Ishikawa (cell line): Measurements from ENCODE around the gene PTGES2.
A peak's percentile ranks its signal among the peaks of the same experiment; 100 is the strongest.

Source experiments
- CEBPB ChIP-seq: IDR thresholded peaks from 2 replicates; pipeline ENCODE4 v1.6.1; 2012
- CREB1 ChIP-seq: IDR thresholded peaks from 2 replicates; pipeline ENCODE4 v1.6.1; 2012; ENCODE audit warnings: low read depth
- EGR1 ChIP-seq: IDR thresholded peaks from 2 replicates; pipeline ENCODE4 v1.6.1; 2012
- EP300 ChIP-seq: IDR thresholded peaks from 2 replicates; pipeline ENCODE4 v1.6.1; 2012; ENCODE audit warnings: borderline replicate concordance
- FOXM1 ChIP-seq: IDR thresholded peaks from 2 replicates; pipeline ENCODE4 v1.6.1; 2012; ENCODE audit warnings: low read depth, borderline replicate concordance
- MAX ChIP-seq: IDR thresholded peaks from 2 replicates; pipeline ENCODE4 v1.6.1; 2012
- NFIC ChIP-seq: IDR thresholded peaks from 2 replicates; pipeline ENCODE4 v1.6.1; 2012
- RAD21 ChIP-seq: IDR thresholded peaks from 2 replicates; pipeline ENCODE4 v1.6.1; 2012; ENCODE audit warnings: low read depth
- TAF1 ChIP-seq: IDR thresholded peaks from 2 replicates; pipeline ENCODE4 v1.6.1; 2012; ENCODE audit warnings: low read depth, mild to moderate bottlenecking
- TCF12 ChIP-seq: IDR thresholded peaks from 2 replicates; pipeline ENCODE4 v1.6.1; 2012; ENCODE audit warnings: low read depth
- TEAD4 ChIP-seq: IDR thresholded peaks from 2 replicates; pipeline ENCODE4 v1.6.1; 2012
- YY1 ChIP-seq: IDR thresholded peaks from 2 replicates; pipeline ENCODE4 v1.6.1; 2012; ENCODE audit warnings: low read depth
- ZBTB7A ChIP-seq: IDR thresholded peaks from 2 replicates; pipeline ENCODE4 v1.6.1; 2012; ENCODE audit warnings: low read depth
- TF ChIP-seq, protein P1 (sequence below): IDR thresholded peaks from 2 replicates; pipeline ENCODE4 v1.6.1; 2012
- TF ChIP-seq, protein P2 (sequence below): IDR thresholded peaks from 2 replicates; pipeline ENCODE4 v1.6.1; 2012; ENCODE audit warnings: low read depth, mild to moderate bottlenecking

Gene PTGES2

DNA sequence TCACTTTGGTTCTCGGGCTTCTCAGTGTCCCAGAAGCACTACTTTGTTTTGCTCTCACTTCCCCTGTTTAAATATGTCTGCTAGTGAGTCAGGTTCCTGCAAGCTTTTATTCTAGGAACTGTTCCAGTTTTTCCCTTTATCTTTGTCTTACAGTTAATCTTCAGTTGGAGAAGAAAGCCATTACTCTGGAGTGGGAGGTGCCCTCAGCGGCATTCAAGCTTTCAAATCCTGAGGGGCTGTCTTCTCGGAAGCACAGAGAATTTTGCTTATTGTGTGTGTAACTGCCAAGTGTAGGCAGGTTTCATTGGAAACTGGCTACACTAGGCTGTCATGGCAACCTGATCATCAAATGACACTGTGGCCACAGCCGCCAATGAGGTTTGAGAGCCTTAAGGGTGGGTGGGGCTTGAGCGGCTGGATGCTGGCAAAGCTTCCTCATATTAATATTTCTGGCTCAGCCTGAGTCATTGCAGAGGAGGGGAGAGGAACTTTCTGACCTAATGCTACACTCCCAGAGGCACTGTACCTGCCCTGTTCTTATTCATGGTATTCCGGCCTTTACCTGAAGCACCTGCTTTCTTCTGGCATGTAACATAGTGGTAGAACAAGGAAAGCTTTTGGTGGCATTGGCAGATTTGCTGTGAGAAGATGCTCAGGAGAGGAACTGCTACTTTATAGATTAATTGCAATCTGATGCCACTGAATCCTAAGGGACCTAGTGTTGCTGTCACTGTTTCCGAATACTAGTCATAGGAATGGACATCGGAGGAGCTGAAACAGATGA is 33.2 kb downstream of the PTGES2 start:
- TF ChIP-seq CREB1 (peak; percentile 61), MAX (0 out of 2 replicates have a peak, but pooled peaks have one; percentile 25)
- TF ChIP-seq, protein P1, sequence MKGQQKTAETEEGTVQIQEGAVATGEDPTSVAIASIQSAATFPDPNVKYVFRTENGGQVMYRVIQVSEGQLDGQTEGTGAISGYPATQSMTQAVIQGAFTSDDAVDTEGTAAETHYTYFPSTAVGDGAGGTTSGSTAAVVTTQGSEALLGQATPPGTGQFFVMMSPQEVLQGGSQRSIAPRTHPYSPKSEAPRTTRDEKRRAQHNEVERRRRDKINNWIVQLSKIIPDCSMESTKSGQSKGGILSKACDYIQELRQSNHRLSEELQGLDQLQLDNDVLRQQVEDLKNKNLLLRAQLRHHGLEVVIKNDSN, result no peak

- TF ChIP-seq, protein P1, result no peak
- TF ChIP-seq RAD21 (no peak), YY1 (no peak), EGR1 (no peak)
Measured at GRCh38 chr9:128093011-128093410, 34.5 kb downstream of the PTGES2 start.

GRCh38 chr9:128092199-128092977 is 35.1 kb downstream of the PTGES2 start:
- TF ChIP-seq, protein P2, sequence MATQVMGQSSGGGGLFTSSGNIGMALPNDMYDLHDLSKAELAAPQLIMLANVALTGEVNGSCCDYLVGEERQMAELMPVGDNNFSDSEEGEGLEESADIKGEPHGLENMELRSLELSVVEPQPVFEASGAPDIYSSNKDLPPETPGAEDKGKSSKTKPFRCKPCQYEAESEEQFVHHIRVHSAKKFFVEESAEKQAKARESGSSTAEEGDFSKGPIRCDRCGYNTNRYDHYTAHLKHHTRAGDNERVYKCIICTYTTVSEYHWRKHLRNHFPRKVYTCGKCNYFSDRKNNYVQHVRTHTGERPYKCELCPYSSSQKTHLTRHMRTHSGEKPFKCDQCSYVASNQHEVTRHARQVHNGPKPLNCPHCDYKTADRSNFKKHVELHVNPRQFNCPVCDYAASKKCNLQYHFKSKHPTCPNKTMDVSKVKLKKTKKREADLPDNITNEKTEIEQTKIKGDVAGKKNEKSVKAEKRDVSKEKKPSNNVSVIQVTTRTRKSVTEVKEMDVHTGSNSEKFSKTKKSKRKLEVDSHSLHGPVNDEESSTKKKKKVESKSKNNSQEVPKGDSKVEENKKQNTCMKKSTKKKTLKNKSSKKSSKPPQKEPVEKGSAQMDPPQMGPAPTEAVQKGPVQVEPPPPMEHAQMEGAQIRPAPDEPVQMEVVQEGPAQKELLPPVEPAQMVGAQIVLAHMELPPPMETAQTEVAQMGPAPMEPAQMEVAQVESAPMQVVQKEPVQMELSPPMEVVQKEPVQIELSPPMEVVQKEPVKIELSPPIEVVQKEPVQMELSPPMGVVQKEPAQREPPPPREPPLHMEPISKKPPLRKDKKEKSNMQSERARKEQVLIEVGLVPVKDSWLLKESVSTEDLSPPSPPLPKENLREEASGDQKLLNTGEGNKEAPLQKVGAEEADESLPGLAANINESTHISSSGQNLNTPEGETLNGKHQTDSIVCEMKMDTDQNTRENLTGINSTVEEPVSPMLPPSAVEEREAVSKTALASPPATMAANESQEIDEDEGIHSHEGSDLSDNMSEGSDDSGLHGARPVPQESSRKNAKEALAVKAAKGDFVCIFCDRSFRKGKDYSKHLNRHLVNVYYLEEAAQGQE, result no peak
- TF ChIP-seq TCF12 (no peak), NFIC (no peak), ZBTB7A (no peak), FOXM1 (no peak), EP300 (no peak), TAF1 (no peak), EGR1 (no peak), CEBPB (no peak), MAX (no peak), YY1 (no peak), CREB1 (no peak)
- TF ChIP-seq, protein P1, result no peak

DNA sequence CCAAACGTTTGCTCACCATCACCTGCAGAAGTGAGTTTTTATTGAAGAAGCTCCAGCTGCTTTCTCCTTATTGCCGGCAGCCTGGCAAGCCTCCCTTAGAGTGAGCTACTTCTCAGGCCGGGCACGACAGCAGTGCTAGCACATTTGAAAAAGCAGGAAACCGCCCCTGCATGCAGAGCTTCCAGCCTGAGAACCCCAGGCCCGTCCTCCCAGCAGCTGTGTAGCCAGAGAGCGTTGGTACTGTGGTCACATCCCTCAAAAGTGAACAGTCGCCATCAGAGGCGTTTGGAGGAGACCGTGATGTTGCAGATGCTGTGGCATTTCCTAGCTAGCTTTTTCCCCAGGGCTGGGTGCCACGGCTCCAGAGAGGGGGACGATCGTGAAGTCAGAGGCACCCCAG is 36.0 kb downstream of the PTGES2 start:
- TF ChIP-seq FOXM1 (no peak), TAF1 (no peak), TEAD4 (no peak), CEBPB (no peak), YY1 (no peak), NFIC (no peak), RAD21 (no peak), EGR1 (no peak), ZBTB7A (no peak)
- TF ChIP-seq, protein P1, result no peak
- TF ChIP-seq, protein P2, result no peak

GRCh38 chr9:128091144-128091543 is 36.4 kb downstream of the PTGES2 start:
- TF ChIP-seq, protein P1, result no peak
- TF ChIP-seq, protein P2, result no peak
- TF ChIP-seq TEAD4, result no peak
